Measurements from ENCODE around the gene AATK. TPM values are rescaled to one million over a fixed set of nuclear protein-coding genes. Genes with fewer than 3 reads are reported as not detected.

The AATK gene
- total and polyA plus RNA-seq, 12 donors: 1.5 to 8.5 (median 6.2) TPM

DNA sequence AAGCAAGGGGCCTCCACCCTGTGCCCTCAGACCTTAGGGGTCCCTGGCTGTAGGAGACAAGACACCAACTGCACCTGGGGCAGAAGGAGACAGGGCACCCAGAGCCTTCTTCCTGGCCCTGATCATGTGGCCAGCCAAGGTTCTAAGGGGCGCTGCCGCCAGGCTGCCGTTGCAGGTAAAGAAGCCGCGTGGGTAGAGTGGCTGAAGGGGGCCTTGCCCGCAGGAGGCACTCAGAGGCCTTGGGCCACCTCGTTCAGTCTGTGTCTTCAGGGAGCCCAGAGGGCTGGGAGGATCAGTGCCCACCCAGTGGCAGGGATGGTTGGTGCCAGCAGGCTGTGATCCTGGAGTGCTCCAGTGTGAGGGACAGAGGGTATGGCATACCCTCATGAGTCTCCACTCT is 1.6 kb upstream of the AATK start:
- H3K36me3 ChIP-seq: no peaks in the 10 kb centered on the region
- intact Hi-C loops (cut with DNase I): no loop called here
- H3K27ac ChIP-seq: no peak overlapping the region
- ATAC-seq (no peak), DNase-seq (no peak)
- TF ChIP-seq, protein P1, sequence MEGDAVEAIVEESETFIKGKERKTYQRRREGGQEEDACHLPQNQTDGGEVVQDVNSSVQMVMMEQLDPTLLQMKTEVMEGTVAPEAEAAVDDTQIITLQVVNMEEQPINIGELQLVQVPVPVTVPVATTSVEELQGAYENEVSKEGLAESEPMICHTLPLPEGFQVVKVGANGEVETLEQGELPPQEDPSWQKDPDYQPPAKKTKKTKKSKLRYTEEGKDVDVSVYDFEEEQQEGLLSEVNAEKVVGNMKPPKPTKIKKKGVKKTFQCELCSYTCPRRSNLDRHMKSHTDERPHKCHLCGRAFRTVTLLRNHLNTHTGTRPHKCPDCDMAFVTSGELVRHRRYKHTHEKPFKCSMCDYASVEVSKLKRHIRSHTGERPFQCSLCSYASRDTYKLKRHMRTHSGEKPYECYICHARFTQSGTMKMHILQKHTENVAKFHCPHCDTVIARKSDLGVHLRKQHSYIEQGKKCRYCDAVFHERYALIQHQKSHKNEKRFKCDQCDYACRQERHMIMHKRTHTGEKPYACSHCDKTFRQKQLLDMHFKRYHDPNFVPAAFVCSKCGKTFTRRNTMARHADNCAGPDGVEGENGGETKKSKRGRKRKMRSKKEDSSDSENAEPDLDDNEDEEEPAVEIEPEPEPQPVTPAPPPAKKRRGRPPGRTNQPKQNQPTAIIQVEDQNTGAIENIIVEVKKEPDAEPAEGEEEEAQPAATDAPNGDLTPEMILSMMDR (IDR thresholded peaks at IDR 0.05): no peak
- peaks cover 0 to 8% (median 5%) of the 10 kb centered on the region in 9 donors for H3K4me1 ChIP-seq
- peaks cover 0 to 45% (median 23%) of the 10 kb centered on the region in 7 donors for H3K27me3 ChIP-seq
- 95 to 97% methylated on average over 7 of the region's 7 CpGs for WGBS, 2 donors
- H3K9me3 ChIP-seq: no peaks in the 10 kb centered on the region
- no peak overlapping the region for H3K4me3 ChIP-seq

DNA sequence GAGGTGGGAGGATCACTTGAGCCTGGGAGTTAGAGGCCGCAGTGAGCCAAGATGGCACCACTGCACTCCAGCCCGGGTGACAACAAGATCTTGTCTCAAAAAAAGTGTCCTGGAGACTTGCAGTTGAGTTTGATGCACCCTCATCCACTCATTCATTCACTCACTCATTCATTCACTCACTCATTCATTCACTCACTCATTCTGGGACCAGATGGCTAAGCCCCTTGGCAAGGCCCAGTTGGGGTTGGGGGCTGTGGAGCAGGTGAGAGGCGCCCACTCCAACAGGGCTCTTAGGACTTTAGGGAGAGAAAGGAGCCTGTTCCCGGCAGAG is 1.1 kb upstream of the AATK start:
- Histone ChIP-seq H3K4me3 (no peak overlapping the region), H3K9me3 (no peaks in the 10 kb centered on the region), H3K27me3 (peaks cover 0 to 45% (median 23%) of the 10 kb centered on the region in 7 donors), H3K4me1 (peaks cover 0 to 8% (median 5%) of the 10 kb centered on the region in 9 donors), H3K36me3 (no peaks in the 10 kb centered on the region), H3K27ac (no peak overlapping the region)
- TF ChIP-seq, protein P1 (IDR thresholded peaks at IDR 0.05): no peak
- WGBS, 2 donors: 97 to 99% methylated on average over 4 of the region's 4 CpGs
- ATAC-seq (no peak), DNase-seq (no peak)
- intact Hi-C loops (cut with DNase I): no loop called here

DNA sequence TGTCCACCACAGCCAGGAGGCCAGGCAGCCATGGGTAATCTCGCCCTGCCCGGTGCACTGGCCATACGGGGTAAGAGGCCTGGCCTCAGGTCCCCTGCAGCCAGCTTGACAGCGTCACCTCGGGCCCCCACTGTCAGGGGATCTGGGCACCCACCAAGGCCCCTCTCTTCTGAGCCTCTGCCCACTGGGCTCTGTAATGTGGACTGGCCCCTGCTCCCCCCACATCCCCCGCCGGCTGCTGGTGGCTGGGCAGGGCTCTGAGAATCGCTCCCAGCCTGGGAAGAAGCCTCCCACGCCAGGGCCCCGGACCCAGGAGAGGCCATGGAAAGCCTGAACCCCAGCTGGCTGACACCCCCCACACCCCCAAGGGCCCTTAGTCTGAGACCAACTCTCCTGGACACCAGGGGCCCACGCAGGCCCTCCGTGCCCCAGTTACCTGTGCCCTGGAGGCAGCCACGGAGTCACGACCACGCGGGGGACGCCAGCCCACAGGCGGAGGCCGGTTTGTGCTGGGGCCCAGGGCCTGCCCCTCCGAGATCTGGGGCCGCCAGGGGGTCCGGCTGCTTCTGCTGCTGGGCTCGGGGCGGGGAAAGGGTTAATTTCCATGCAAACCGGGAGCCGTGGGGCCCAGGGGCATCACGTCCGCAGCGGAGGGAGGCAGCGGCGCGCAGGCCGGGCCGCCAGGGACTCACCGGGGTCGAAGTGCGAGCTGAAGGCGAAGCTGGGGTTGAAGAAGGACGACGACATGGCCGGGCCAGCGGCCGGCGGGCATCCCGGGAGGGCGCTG is 582 bp downstream of the AATK start, which contains the start of gene PVALEF:
TSS of gene PVALEF (plus strand) at position 262 of the 787 bp plus-strand sequence. CDS start 15,720 bp downstream, outside the sequence.
- Histone ChIP-seq H3K27ac (peak within 1 kb of the TSS in 4 of 10 donors; percentile 22 to 48 (median 34)), H3K27me3 (peaks cover 0 to 45% (median 23%) of the 10 kb centered on the region in 7 donors), H3K4me1 (peaks cover 0 to 16% (median 10%) of the 10 kb centered on the region in 9 donors), H3K4me3 (peak within 1 kb of the TSS in 9 of 10 donors; percentile 32 to 52 (median 47)), H3K36me3 (no peaks in the 10 kb centered on the region), H3K9me3 (no peaks in the 10 kb centered on the region)
- ATAC-seq: peak in 2 of 8 donors; percentile 7 to 25
- TF ChIP-seq, protein P1 (IDR thresholded peaks at IDR 0.05): no peak
- no peak for DNase-seq
- 26 to 34% methylated on average over 36 to 46 of the region's 46 CpGs for WGBS, 2 donors
- intact Hi-C loops (cut with DNase I): no loop called here

DNA sequence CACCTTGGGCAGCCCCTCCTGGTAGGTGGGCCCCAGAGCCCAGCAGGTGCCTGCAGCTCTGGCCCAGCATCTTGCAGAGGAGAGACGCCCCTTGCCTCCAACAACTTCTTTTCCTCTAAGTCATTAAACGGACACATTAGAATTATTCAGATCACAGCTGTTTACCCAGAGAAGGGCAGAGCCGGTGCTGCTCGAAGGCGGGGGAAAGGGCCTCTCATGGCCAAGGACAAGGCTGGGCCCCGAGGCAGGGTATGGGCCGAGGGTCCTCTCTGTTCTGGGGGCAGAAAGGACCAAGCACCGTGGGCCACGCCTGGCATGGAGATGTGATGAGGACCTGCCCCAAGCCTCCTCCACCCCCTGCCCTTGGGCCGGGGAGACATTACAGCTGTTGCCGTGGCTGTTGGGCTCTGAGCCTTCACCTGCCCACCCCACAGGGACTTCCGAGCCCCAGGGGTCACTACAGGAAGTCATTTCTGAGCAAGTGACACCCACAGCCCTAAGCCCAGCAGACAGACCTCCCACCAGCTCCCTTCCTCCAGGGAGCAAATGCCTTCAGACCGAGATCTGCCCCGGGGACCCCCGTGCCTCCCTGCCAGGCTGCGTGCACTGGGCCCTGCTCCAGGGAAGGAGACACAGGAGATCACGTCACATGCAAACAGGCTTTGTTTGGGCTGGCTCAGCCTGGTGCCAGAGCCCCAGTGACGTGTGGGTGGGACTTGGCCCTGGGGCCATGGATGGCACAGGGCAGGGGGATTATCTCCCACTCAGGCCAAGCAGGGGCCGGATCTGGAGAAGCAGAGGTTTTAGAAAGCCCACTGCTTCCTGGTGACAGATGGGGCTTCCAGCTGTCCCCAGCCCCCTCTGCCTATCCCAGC is 1.4 kb downstream of the AATK start:
- peaks cover 0 to 24% (median 16%) of the 10 kb centered on the region in 9 donors for H3K4me1 ChIP-seq
- H3K4me3 ChIP-seq: peak overlapping the region in 4 of 10 donors; percentile 48 to 52 (median 49)
- 70 to 77% methylated on average over 19 of the region's 19 CpGs for WGBS, 2 donors
- TF ChIP-seq, protein P1 (IDR thresholded peaks at IDR 0.05): no peak
- no peaks in the 10 kb centered on the region for H3K36me3 ChIP-seq
- H3K27ac ChIP-seq: peak overlapping the region in 2 of 10 donors; percentile 22 to 48
- H3K9me3 ChIP-seq: no peaks in the 10 kb centered on the region
- no peak for DNase-seq
- intact Hi-C loops (cut with DNase I): no loop called here
- H3K27me3 ChIP-seq: peaks cover 0 to 45% (median 23%) of the 10 kb centered on the region in 7 donors
- ATAC-seq: peak in 3 of 8 donors; percentile 14 to 42 (median 25)
